GM21367 (cell line): ENCODE data around the gene CYTH1.

Experiments used
- ATAC-seq: cut with Tn5 transposase; IDR thresholded peaks from one replicate; pipeline ENCODE4 v1.9.1; 2021; ENCODE audit not compliant: unreplicated experiment

The CYTH1 gene

GRCh38 chr17:78654325-78654724 is 127.7 kb downstream of the CYTH1 start:
- no peak for ATAC-seq

DNA sequence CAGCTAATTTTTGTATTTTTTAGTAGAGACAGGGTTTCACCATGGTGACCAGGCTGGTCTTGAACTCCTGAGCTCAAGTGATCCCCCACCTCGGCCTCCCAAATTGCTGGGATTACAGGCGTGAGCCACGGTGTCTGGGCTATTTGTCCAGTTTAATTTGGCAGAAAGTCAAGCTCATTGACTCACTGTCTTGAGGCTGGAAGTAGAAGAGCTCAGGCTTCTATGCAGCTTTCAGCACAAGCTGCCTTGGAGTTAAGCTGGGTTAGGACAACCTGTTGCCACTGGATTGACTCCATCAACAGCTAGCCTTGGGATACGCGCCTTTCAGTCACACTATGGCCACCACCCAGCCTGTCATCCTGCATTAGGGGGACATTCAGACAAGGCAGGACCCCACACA is 128.7 kb downstream of the CYTH1 start:
- no peak for ATAC-seq

- ATAC-seq, result no peak
These were observed 129.2 kb downstream of the CYTH1 start for GRCh38 chr17:78652913-78653312.

DNA sequence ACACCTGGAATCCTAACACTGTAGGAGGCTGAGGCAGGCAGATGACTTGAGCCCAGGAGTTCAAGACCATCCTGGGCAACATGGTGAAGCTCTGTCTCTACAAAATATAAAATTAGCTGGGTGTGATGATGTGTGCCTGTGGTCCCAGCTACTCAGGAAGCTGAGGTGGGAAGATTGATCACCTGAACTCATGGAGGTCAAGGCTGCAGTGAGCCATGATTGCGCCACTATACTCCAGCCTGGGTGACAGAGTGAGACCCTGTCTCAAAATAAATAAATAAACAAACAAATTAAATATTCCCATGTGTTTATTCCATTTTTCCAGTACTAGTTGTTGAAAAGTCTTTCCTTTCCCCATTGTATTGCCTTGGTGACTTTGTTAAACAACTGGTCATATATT is 130.0 kb downstream of the CYTH1 start:
- no peak for ATAC-seq

DNA sequence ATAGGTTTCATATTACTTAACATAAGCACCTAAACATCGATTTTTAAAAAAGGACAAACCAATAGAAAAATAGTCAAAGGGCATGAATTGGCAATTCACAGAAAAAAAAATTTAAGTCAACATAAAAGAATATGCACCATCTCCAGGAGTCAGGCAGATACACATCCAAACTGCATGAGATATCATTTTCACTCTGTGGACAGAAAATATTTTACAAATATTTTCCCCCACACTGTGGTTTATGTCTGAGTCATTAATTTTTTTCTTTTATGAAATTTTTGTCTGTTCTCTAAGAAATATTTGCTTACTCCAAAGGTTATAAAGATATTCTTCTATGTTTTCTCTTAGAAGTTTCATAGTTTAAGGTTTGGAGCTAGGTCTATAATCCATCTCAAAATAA is 130.5 kb downstream of the CYTH1 start:
- no peak for ATAC-seq

DNA sequence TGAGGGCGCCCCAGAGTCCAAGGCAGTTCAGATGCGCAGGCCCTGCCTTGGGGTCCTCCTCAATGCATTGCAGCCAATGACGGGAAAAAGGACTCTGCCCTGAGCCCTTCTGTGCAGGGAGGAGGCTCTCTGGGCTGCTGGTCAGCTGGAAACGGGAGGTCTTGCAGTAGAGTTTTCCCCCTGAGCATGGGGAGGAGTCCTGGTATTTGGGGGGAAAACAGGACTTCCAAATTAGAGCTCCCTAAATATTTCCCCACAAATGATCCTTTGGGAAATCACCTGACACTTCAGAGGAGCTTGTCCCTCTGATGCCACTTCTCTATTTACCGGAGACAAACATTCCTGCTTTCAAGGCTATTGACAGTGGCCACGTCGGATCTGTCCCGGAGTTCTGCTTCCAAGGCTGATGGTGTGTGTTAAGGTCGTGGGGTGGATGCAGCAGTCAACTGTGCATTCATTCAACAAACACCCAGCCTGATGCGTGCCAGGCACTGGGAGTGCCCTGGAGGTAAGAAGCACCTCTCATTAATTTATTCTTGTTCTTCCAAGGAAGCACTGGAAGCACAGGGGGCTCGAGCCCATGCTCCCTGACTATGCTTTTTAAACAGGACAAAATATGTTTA is 131.9 kb downstream of the CYTH1 start:
- no peak for ATAC-seq

- ATAC-seq, result no peak
These were observed 133.8 kb downstream of the CYTH1 start for GRCh38 chr17:78648293-78648692.

GRCh38 chr17:78647032-78647431 is 135.0 kb downstream of the CYTH1 start:
- ATAC-seq, result no peak

- no peak for ATAC-seq
These were observed 136.4 kb downstream of the CYTH1 start for GRCh38 chr17:78645421-78646295.

- no peak for ATAC-seq
These were observed 137.1 kb downstream of the CYTH1 start for GRCh38 chr17:78644931-78645351.

DNA sequence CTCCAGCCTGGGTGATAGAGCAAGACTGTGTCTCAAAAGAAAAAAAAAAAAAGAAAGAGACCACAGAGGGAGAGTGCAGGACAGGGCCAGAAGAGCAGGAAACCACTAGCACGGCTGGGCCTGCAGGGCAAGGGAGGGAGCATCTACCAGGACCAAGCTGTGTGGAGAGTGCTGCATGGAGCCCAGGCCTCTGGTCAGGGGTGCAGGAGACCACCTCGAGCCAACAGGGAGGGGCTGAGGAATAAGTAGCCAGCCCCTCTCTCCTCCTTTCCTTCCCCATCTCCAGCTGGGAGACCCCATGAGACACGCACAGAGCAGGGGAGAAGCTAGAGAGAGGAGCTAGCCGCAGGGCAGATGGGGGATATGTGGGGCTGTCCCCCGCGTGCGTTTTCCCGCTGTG is 137.8 kb downstream of the CYTH1 start:
- no peak for ATAC-seq

GRCh38 chr17:78643326-78643725 is 138.7 kb downstream of the CYTH1 start:
- ATAC-seq, result no peak

GRCh38 chr17:78642707-78643106 is 139.4 kb downstream of the CYTH1 start:
- ATAC-seq, result no peak

DNA sequence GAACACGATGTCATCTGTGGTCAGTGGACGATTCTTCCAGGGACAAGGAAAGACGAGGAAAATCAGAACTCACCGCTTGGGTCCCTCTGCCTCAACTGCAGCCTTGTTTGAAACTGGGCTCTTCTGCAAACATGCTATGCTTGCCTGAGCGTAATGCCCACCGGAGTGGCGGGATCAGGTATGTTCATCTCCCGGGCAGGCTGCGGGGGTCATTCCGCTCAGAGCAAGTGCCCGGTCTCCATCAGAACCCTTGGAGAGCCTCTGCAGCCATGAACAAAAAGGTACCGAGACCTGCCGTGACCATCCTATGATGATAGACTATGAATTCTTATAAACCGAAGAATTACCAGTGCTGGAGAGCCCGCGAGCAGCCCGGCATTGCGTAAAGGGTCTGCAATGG is 140.4 kb downstream of the CYTH1 start:
- ATAC-seq, result no peak

GRCh38 chr17:78641243-78641642 is 140.8 kb downstream of the CYTH1 start:
- ATAC-seq, result no peak

- ATAC-seq, result no peak
These were observed 141.4 kb downstream of the CYTH1 start for GRCh38 chr17:78640700-78641099.

DNA sequence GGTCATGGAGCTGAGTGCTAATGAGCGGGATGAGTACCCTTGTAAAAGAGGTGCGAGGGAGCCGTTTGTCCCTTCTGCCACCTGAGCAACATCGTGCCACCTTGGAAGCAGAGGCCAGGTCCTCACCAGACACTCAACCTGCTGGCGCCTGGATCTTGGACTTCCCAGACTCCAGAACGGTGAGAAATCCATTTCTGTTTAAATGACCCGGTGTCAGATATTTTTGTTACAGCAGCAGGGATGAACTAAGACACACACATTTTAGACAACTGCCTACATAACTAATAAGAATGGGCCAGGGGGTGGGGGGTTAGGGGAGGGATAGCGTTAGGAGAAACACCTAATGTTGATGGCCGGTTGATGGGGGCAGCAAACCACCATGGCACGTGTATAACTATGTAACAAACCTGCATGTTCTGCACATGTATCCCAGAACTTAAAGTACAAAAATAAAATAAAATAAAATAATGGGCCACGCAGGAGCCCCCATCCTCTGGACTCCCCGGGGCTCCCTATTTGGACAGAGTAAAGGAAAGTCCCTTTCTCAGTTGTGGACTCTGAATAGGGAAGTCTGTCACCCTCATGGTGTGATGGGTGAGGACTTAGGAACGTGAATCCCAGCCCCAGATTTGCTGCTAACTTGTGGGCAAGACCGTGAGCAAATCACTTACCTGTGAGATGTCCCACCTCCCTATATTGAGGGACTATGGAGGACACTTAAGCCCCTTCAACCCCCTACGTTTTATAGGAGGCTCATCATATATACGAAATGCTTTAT is 144.2 kb downstream of the CYTH1 start:
- ATAC-seq, result no peak

DNA sequence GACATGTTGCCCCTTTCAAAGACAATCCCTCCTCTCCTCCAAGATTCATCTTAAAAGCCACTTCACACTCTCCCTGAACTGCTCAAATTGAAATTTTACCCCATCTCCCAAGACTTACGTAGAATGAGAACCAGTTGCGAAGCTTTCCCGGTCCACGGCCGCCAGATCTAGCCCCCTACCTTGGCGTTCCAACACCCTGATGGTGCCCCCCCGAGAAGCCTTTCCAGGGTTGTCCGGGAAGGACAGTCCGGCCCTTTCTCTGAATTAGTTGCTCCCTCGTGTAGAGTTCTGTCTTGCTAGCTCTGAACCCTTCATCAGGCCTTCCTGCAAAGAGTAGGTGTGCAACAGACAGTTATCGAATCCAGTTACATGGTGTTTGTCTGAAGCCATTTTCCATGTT is 144.9 kb downstream of the CYTH1 start:
- ATAC-seq, result no peak

DNA sequence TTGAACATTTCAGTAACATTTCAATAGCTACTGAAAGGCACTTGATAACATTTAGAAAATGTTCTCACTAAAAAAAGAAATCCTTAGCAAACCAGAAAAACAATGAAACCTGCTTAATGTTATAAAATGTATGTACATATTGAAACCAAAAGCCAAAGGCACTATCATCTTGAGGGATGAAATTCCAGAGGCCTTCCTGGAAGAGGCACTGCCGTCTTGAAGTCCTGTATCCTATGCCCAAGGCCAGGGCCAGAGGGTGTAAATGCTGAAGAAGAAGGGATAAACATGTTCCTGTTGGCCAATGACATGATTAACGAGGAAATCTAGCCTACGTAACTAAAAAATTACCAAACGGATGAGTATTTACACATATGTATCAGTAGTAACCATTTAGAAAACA is 147.9 kb downstream of the CYTH1 start:
- no peak for ATAC-seq

DNA sequence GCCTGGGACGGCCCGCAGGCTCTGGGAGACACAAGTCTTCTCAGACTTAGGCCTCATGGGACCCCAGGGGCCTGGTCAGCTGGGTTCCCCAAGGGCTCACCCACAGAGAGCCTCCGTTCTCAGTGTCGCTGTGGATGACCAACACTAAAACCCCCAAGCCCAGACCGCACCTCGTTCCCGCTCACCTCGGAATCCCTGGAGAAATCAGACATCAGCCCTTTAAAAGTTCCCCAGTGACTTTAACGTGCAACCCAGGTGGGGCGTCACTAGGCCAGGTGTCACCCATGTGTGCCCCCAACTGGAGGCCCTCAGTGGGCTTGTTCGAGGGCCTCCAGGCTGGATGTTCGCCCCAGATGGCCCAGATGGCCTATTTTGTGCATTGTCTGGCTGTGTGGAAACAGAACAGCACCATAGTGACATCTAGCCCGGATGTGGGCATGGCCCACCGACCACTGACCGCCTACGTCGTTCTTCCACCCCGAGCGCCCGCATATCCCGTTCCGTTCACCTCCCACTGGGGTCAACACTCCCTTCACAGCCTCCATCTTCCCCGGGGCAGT is 152.6 kb downstream of the CYTH1 start:
- ATAC-seq, result no peak
